Activated B cell treated with CpG ODN at 0.5 μM for 24 hours (primary cell): ENCODE results near the gene ITIH2. TPM values are rescaled to one million over a fixed set of nuclear protein-coding genes. Genes with fewer than 3 reads are reported as not detected.
"Not testable (repeated sequence)": the region's sequence is repeated elsewhere in the genome, so short reads cannot be mapped to it uniquely, and the experiment has no call there.

ENCODE experiments used
- ATAC-seq: fragments of 200-7000 bp; cut with Tn5 transposase; one replicate; pipeline ENCODE4 v1.10.0; 2021; ENCODE audit warnings: low read depth, mild to moderate bottlenecking, moderate library complexity
- CTCF ChIA-PET: fragments of 350-600 bp; sonication (Branson Sonifier 250); formaldehyde crosslinking; loops from one replicate; lab custom pipeline; 2021; ENCODE audit warnings: antibody characterized with exemption; lab: Charles Lee
- POLR2A ChIA-PET: fragments of 350-600 bp; sonication (Branson Sonifier 250); formaldehyde crosslinking; loops from one replicate; lab custom pipeline; 2021; ENCODE audit warnings: antibody characterized with exemption; lab: Charles Lee
- DNase-seq: peaks from one replicate; pipeline ENCODE4 v3.0.0; 2022
- H3K27ac Mint-ChIP-seq: one replicate; pipeline ENCODE4 v1.8.0; 2020; ENCODE audit warnings: mixed read lengths
- H3K27me3 Mint-ChIP-seq: one replicate; pipeline ENCODE4 v1.8.0; 2021; ENCODE audit warnings: mixed read lengths
- H3K36me3 Mint-ChIP-seq: one replicate; pipeline ENCODE4 v1.8.0; 2021; ENCODE audit warnings: low read depth, mixed read lengths
- H3K4me1 Mint-ChIP-seq: one replicate; pipeline ENCODE4 v1.8.0; 2021; ENCODE audit warnings: mixed read lengths
- H3K4me3 Mint-ChIP-seq: one replicate; pipeline ENCODE4 v1.8.0; 2020; ENCODE audit warnings: mild to moderate bottlenecking, mixed read lengths
- H3K9me3 Mint-ChIP-seq: one replicate; pipeline ENCODE4 v1.8.0; 2020; ENCODE audit warnings: mixed read lengths
- CTCF ChIP-seq: fragments of 200-600 bp; IDR thresholded peaks from one replicate; pipeline ENCODE4 v1.8.0; 2022; ENCODE audit warnings: antibody characterized with exemption, mild to moderate bottlenecking
- intact Hi-C: fragments of 100-400 bp; cut with micrococcal nuclease; formaldehyde crosslinking; loops from one replicate; pipeline ENCODE4 v1.15.1; 2024
- total RNA-seq: library from RNA; stranded (reverse); gene quantifications from 2 replicates; pipeline ENCODE4 v1.2.3, GENCODE V29; 2022

ITIH2 gene
- total RNA-seq, 1 donor from 2014 or later: not detected

- ATAC-seq: no peak
- Mint-ChIP-seq H3K27me3 (peaks cover 4% of the 10 kb centered on the region), H3K4me3 (no peak overlapping the region), H3K9me3 (peaks cover 17% of the 10 kb centered on the region), H3K4me1 (peaks cover 4% of the 10 kb centered on the region), H3K36me3 (no peaks in the 10 kb centered on the region), H3K27ac (no peak overlapping the region)
- intact Hi-C loops: loop anchor here (5.0 to 10.0 kb wide), 3 partner anchors 217 to 1613 kb away; no protein-coding TSS in a partner anchor
- no peak for DNase-seq
- no peak for TF ChIP-seq CTCF
- ChIA-PET CTCF (interaction anchor here (6.5 kb wide), 1 partner anchor 165 kb away, joined by 86 read pairs; no protein-coding TSS in a partner anchor), POLR2A (no interaction called here)
Measured at GRCh38 chr10:7689591-7689990, 13.5 kb upstream of the ITIH2 start.

GRCh38 chr10:7690885-7691597 lies 12.1 kb upstream of the ITIH2 start:
- H3K4me3 Mint-ChIP-seq, H3K27ac Mint-ChIP-seq, H3K36me3 Mint-ChIP-seq, H3K27me3 Mint-ChIP-seq, POLR2A ChIA-PET, intact Hi-C loops, H3K4me1 Mint-ChIP-seq, DNase-seq: not testable (repeated sequence)
- CTCF ChIA-PET: interaction anchor here (1.1 kb wide), 1 partner anchor 165 kb away, joined by 3 read pairs; no protein-coding TSS in a partner anchor
- ATAC-seq: peak; percentile 42
- peaks cover 16% of the 10 kb centered on the region for H3K9me3 Mint-ChIP-seq

GRCh38 chr10:7692368-7692767 lies 10.7 kb upstream of the ITIH2 start:
- POLR2A ChIA-PET, H3K4me3 Mint-ChIP-seq, CTCF ChIA-PET, intact Hi-C loops, H3K27me3 Mint-ChIP-seq, H3K36me3 Mint-ChIP-seq, H3K27ac Mint-ChIP-seq, H3K4me1 Mint-ChIP-seq, ATAC-seq, DNase-seq: not testable (repeated sequence)
- peaks cover 16% of the 10 kb centered on the region for H3K9me3 Mint-ChIP-seq

- H3K27me3 Mint-ChIP-seq, H3K4me3 Mint-ChIP-seq, DNase-seq, ATAC-seq, H3K36me3 Mint-ChIP-seq, intact Hi-C loops, H3K4me1 Mint-ChIP-seq, POLR2A ChIA-PET, H3K27ac Mint-ChIP-seq: not testable (repeated sequence)
- CTCF ChIA-PET: interaction anchor here (0.8 kb wide), 1 partner anchor 134 kb away, joined by 3 read pairs; no protein-coding TSS in a partner anchor
- peaks cover 16% of the 10 kb centered on the region for H3K9me3 Mint-ChIP-seq
Measured at GRCh38 chr10:7693194-7693593, 9.9 kb upstream of the ITIH2 start.

- ChIA-PET CTCF (no interaction called here), POLR2A (no interaction called here)
- intact Hi-C loops: no loop called here
- Mint-ChIP-seq H3K36me3 (no peaks in the 10 kb centered on the region), H3K27ac (no peak overlapping the region), H3K27me3 (peaks cover 13% of the 10 kb centered on the region), H3K4me1 (no peaks in the 10 kb centered on the region), H3K9me3 (peaks cover 7% of the 10 kb centered on the region), H3K4me3 (no peak overlapping the region)
- ATAC-seq (no peak), DNase-seq (no peak)
- TF ChIP-seq CTCF: no peak
Measured at GRCh38 chr10:7696545-7696944, 6.6 kb upstream of the ITIH2 start.

GRCh38 chr10:7697426-7697825 lies 5.7 kb upstream of the ITIH2 start:
- no peak for ATAC-seq
- Mint-ChIP-seq H3K4me3 (no peak overlapping the region), H3K4me1 (no peaks in the 10 kb centered on the region), H3K36me3 (no peaks in the 10 kb centered on the region), H3K9me3 (peaks cover 7% of the 10 kb centered on the region), H3K27ac (no peak overlapping the region), H3K27me3 (peaks cover 17% of the 10 kb centered on the region)
- intact Hi-C loops: no loop called here
- DNase-seq: no peak
- ChIA-PET POLR2A (no interaction called here), CTCF (interaction anchor here (0.6 to 2.9 kb wide), 2 partner anchors 10 to 678 kb away, joined by 3 to 12 read pairs; no protein-coding TSS in a partner anchor)
- no peak for TF ChIP-seq CTCF
